ENCODE data around the gene VPS33B.
A peak's percentile ranks its signal among the peaks of the same experiment; 100 is the strongest.
"Not testable (repeated sequence)": the region's sequence is repeated elsewhere in the genome, so short reads cannot be mapped to it uniquely, and the experiment has no call there.

Gene VPS33B

GRCh38 chr15:91049378-91050127 is 27.2 kb upstream of the VPS33B start:
- TF ChIP-seq, protein P1, sequence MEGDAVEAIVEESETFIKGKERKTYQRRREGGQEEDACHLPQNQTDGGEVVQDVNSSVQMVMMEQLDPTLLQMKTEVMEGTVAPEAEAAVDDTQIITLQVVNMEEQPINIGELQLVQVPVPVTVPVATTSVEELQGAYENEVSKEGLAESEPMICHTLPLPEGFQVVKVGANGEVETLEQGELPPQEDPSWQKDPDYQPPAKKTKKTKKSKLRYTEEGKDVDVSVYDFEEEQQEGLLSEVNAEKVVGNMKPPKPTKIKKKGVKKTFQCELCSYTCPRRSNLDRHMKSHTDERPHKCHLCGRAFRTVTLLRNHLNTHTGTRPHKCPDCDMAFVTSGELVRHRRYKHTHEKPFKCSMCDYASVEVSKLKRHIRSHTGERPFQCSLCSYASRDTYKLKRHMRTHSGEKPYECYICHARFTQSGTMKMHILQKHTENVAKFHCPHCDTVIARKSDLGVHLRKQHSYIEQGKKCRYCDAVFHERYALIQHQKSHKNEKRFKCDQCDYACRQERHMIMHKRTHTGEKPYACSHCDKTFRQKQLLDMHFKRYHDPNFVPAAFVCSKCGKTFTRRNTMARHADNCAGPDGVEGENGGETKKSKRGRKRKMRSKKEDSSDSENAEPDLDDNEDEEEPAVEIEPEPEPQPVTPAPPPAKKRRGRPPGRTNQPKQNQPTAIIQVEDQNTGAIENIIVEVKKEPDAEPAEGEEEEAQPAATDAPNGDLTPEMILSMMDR (IDR thresholded peaks at IDR 0.05; ENCODE audit: insufficient read depth, low read depth, low read length, missing control alignments), result peak; percentile 67
- DNase-seq (ENCODE audit: low read depth), result peak; percentile 77
- H3K4me3 ChIP-seq (ENCODE audit: low read depth, low read length), result no peak overlapping the region

DNA sequence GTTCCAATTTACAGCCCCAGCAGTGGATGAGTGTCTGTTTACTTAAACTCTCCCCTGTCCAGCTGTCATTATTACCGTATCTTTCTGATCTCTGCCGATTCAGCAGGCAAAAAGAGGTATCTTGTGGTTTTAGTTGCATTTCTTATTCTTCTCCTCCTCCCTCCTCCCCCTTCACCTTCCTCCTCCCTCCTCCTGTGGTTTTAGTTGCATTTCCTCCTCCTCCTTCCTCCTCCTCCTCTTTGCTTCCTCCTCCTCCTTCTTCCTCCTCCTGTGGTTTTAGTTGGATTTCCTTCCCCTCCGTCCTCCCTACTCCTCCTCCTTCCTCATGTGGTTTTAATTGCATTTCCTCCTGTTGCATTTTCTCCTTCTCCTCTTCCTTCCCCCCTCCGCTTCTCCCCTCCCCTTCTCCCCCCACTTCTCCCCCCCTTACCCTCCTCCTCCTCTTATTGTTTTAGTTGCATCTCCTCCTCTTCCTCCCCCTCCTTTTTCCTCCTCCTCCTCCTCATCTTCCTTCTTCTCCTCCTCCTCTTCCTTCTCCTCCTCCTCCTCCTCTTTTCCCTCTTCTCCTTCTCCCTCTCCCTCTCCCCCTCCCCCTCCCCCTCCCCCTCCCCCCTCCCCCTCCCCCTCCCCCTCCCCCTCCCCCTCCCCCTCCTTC is 25.3 kb upstream of the VPS33B start:
- no peak for DNase-seq (ENCODE audit: low read depth)
- no peak overlapping the region for H3K4me3 ChIP-seq (ENCODE audit: low read depth, low read length)
- TF ChIP-seq, protein P1 (IDR thresholded peaks at IDR 0.05; ENCODE audit: insufficient read depth, low read depth, low read length, missing control alignments), result no peak

DNA sequence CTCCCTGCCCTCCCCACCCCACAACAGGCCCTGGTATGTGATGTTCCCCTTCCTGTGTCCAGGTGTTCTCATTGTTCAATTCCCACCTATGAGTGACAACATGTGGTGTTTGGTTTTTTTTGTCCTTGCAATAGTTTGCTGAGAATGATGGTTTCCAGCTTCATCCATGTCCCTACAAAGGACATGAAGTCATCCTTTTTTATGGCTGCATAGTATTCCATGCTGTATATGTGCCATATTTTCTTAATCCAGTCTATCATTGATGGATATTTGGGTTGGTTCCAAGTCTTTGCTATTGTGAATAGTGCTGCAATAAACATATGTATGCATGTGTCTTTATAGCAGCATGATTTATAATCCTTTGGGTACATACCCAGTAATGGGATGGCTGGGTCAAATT is 23.7 kb upstream of the VPS33B start:
- not testable (repeated sequence) for DNase-seq (ENCODE audit: low read depth); H3K4me3 ChIP-seq (ENCODE audit: low read depth, low read length)

- no peak for DNase-seq (ENCODE audit: low read depth)
- H3K4me3 ChIP-seq (ENCODE audit: low read depth, low read length), result no peak overlapping the region
- TF ChIP-seq, protein P1 (IDR thresholded peaks at IDR 0.05; ENCODE audit: insufficient read depth, low read depth, low read length, missing control alignments), result no peak
These were observed 22.7 kb upstream of the VPS33B start for GRCh38 chr15:91045065-91045464.

DNA sequence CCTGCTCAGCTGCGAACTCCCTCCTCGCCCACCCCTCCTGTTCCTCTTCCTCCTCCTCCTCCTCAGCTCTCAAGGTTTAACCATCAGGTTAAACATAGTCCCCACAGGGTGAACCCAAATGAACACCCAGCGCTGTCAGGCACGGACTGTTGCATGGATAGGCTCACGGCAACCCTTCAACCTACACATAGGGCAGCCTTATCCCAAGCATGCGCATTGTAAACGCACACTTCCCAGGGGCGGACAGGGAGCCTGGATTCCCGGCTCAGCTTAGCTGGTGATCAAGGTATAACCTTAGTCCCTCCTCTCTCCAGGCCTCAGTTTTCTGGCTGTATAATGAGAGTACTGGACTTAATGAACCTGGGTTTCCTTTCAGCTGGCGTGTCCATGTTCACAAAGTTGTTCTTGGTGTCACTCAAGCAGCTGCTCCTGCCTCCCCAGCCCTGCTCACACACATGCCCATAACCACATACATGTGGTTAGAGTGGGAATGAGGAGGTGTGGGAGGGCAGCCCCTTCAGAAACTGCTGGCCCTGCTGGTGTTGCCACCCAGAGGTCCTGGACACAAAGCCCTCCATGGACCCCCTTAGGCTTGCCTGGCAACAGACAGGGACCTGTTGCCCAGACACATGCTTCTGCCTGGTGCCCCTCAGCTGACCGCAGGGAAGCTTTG is 20.9 kb upstream of the VPS33B start:
- TF ChIP-seq, protein P1 (IDR thresholded peaks at IDR 0.05; ENCODE audit: insufficient read depth, low read depth, low read length, missing control alignments), result no peak
- no peak overlapping the region for H3K4me3 ChIP-seq (ENCODE audit: low read depth, low read length)
- no peak for DNase-seq (ENCODE audit: low read depth)

DNA sequence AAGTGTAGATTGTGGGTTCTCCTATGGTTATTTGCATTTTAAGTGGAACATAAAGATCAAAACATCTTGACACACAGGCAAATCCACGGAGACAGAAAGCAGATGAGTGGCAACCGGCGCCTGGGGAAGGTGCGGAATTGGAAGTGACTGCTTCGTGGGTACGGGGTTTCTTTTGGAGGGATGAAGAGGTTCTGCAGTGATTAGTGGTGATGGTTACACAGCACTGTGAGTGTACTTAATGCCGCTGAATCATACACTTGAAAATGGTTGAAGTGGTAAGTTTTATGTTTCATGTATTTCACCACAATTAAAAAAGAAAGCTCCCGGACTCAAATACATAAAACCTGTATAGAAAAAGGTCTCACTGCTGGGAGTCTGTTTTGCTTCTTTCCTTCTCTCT is 18.5 kb upstream of the VPS33B start:
- TF ChIP-seq, protein P1 (IDR thresholded peaks at IDR 0.05; ENCODE audit: insufficient read depth, low read depth, low read length, missing control alignments), result no peak
- DNase-seq (ENCODE audit: low read depth), result no peak
- H3K4me3 ChIP-seq (ENCODE audit: low read depth, low read length), result no peak overlapping the region

DNA sequence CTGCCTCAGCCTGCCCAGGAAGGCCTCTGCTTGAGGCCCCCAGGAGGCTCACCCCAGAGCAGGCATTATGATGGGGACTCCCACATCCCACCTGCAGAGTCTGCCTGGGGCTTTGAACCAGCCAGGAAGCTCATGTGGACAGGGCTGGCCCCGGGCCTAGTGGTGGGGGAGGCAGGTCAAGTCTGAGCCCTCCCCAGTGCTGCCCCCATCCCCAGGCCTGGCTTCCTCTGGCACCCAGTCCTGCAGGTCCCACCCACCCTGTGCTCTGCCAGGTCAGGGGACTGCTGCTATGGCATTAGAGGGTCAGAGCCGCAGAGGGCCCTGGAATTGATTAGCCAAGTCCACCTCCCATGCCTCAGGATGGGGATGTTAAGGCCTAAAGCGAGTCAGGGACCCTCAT is 17.6 kb upstream of the VPS33B start:
- no peak for DNase-seq (ENCODE audit: low read depth)
- H3K4me3 ChIP-seq (ENCODE audit: low read depth, low read length), result no peak overlapping the region
- TF ChIP-seq, protein P1 (IDR thresholded peaks at IDR 0.05; ENCODE audit: insufficient read depth, low read depth, low read length, missing control alignments), result no peak

Measured in GM12865 (cell line).